Duodenal mucosa (tissue), 2 donors: ENCODE results near the gene NEU4.

Experiments used
- H3K27ac ChIP-seq: one replicate; pipeline ENCODE4 v1.7.0; 2013; ENCODE audit warnings: low read depth, low read length
- H3K27me3 ChIP-seq, 2 donors: one replicate each; pipeline ENCODE4 v1.7.0; 2013; ENCODE audit warnings: low read length in 2 of 2, control low read depth in 1 of 2; ENCODE audit not compliant: insufficient read depth in 2 of 2, control insufficient read depth in 1 of 2
- H3K36me3 ChIP-seq, 2 donors: one replicate each; pipeline ENCODE4 v1.7.0; 2013; ENCODE audit warnings: low read length in 2 of 2, control low read depth in 1 of 2; ENCODE audit not compliant: insufficient read depth in 2 of 2, control insufficient read depth in 1 of 2
- H3K4me1 ChIP-seq, 2 donors: one replicate each; pipeline ENCODE4 v1.7.0; 2013; ENCODE audit warnings: low read length in 2 of 2, control low read depth in 1 of 2; ENCODE audit not compliant: insufficient read depth in 2 of 2, control insufficient read depth in 1 of 2
- H3K4me3 ChIP-seq, 2 donors: one replicate each; pipeline ENCODE4 v1.7.0; 2013; ENCODE audit warnings: low read length in 2 of 2, low read depth in 1 of 2
- H3K9ac ChIP-seq, 2 donors: one replicate each; pipeline ENCODE4 v1.7.0; 2013; ENCODE audit warnings: low read length in 2 of 2, low read depth in 1 of 2
- H3K9me3 ChIP-seq, 2 donors: one replicate each; pipeline ENCODE4 v1.7.0; 2013; ENCODE audit warnings: low read length in 2 of 2, control low read depth in 1 of 2; ENCODE audit not compliant: control insufficient read depth in 1 of 2

Gene NEU4

DNA sequence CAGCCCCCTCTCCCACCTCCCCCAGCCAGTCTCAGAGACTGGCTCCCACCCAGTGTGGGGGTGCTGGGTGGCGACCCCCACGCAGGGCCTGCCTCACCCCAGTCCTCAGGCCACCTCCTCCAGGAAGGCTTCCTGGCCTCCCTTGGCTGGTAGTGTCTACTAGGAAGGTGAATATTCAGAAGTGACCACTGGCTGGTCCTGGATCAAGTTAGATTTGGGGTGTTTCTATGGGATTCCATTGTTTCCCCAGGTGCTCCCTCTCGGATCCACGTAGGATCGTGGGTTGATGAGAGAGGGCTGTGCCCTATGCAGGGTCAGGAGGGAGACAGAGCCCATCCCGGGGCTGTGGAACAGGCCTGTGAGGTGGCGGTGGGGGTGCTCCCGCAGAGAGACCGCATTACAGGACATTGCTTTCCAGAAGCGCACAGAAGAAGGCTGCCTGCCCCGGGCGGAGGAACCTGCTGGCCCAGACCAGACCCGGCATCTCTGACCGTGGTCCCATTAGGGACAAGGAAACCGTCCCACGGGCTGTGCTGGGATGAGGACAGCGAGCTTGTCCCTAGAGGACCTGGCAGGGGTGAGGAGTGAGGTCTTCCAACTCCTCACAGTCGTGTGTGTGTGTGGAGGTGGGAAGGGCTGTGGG lies 46.4 kb downstream of the NEU4 start:
- Histone ChIP-seq H3K9me3 (no peaks in the 10 kb centered on the region), H3K27ac (no peak overlapping the region), H3K36me3 (no peaks in the 10 kb centered on the region), H3K27me3 (no peaks in the 10 kb centered on the region), H3K9ac (no peak overlapping the region), H3K4me1 (peaks cover 5 to 13% of the 10 kb centered on the region in 2 donors), H3K4me3 (no peak overlapping the region)

DNA sequence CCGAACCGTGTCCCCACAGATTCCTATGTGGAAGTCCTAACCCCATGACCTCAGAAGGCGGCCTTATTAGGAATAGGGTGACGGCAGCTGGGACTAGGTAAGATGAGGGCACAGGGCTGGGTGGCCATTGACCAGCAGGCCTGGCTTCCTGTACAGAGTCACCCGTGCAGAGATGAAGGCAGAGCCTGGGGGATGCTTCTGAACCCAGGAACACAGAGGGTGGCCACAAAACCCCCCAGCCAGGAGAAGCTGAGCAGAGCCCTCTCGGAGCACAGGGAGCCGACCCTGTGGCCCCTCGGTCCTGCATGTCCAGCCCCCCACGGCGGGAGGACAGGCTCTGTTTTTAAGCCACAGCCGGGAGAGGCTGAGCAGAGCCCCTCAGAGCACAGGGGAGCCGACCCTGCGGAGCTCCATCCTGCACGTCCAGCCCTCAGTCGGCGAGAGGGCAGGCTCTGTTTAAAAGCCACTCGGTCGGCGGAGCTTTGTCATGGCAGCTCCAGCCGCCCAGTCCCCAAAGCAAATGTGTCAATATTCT lies 47.0 kb downstream of the NEU4 start:
- Histone ChIP-seq H3K36me3 (no peaks in the 10 kb centered on the region), H3K27ac (no peak overlapping the region), H3K9ac (no peak overlapping the region), H3K9me3 (no peaks in the 10 kb centered on the region), H3K4me3 (no peak overlapping the region), H3K4me1 (peaks cover 6 to 16% of the 10 kb centered on the region in 2 donors), H3K27me3 (no peaks in the 10 kb centered on the region)

DNA sequence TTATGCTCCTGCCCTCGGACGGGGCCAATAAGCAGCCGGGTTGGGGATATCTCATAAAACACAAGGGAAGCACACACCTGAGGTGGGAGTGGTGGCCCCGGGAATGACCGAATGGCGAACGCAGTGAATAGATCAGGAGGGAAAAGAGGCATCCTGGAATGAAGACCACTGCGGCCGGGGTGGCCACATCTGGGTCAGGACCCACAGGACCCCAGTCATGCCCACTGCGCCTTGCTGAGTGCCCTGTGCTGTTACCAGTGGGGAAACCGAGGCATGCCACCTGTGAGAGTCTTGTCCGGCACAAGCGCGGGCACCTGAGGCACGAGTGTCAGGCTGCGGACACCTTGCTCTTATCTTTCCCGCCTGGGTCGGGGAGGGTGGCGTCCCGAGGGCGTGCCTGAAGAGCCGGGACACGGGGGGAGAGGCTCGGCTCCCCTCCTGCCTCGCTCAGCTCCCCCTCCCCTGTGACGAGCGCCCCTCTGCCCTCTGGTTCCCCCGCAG lies 48.1 kb downstream of the NEU4 start:
- no peak overlapping the region for H3K27ac ChIP-seq
- H3K4me3 ChIP-seq: peak overlapping the region in 1 of 2 donors; percentile 36
- H3K36me3 ChIP-seq: no peaks in the 10 kb centered on the region
- H3K4me1 ChIP-seq: peaks cover 6 to 16% of the 10 kb centered on the region in 2 donors
- H3K9me3 ChIP-seq: no peaks in the 10 kb centered on the region
- H3K27me3 ChIP-seq: peaks cover 0 to 8% of the 10 kb centered on the region in 2 donors
- H3K9ac ChIP-seq: no peak overlapping the region

DNA sequence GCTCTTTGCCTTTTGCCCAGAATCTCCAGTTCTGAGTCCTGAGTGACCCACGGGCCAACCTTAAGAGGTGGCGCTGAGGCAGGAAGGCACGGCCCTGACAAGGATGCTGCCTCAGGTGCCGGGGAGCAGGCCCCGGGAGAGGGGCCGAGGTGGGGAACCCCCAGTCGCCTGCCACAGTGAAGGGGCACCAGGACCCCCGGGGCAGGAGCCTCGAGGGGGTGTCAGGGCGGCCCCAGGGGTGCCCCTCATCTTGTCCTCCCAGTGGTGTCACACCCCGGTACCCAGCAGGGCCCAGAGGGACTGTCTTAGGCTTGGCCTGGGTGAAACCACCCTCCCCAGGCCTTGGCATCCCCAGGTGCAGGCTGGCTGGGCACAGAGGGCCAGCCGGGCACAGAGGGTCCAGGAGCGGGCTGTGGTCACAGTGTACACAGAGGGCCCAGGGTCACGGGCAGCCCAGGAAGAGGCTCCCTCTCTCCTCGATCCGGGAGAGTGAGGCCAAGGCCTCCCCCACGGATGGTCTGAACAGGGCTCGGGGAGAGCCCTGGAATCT lies 48.7 kb downstream of the NEU4 start:
- Histone ChIP-seq H3K27ac (no peak overlapping the region), H3K4me1 (peaks cover 6 to 16% of the 10 kb centered on the region in 2 donors), H3K36me3 (no peaks in the 10 kb centered on the region), H3K9me3 (no peaks in the 10 kb centered on the region), H3K27me3 (peaks cover 0 to 9% of the 10 kb centered on the region in 2 donors), H3K9ac (no peak overlapping the region), H3K4me3 (peak overlapping the region in 1 of 2 donors; percentile 36)

DNA sequence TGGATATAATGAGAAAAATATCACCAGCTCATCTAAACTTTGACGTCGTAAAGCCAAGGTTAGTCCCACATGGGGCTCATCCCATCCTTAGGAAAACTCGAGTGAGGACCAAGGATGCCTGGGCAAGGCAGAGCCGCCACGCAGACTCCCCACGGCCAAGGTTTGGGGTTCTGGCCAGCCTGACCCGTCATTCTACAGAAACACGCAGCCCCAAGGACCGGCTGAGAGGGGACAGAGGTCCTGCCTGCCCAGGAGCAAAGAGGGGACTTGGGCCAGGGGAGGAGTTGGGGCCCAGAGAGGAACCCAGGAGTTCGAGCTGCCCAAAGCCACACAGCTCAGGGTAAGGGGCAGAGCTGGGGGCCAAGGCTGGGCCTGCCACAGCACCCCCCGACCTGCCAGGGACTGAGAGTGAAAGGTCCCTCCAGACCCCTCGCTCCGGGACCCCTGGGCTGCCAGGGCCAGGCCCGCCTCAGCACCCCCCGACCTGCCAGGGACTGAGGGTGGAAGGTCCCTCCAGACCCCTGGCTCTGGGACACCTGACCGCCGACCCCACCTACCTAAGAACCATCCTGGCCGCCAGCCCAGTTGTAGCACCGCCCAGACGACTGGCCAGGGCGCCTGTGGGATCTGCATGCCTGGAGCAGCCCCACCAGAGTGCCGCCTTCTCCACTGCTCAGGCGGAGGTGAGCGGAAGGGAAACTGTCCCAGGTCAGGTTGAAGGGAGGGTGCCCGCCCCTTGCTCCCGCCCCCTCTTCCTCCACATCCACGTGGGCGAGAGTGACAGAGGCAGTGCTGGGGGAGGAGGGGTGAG lies 49.4 kb downstream of the NEU4 start, which contains the start of gene PDCD1:
PDCD1 (minus strand) TSS at position 689 of the 811 bp plus-strand sequence; CDS start at position 633, 56 bp downstream.
- peaks cover 10 to 16% of the 10 kb centered on the region in 2 donors for H3K4me1 ChIP-seq
- no peaks in the 10 kb centered on the region for H3K36me3 ChIP-seq
- no peak within 1 kb of the TSS for H3K27ac ChIP-seq
- H3K9ac ChIP-seq: peak within 1 kb of the TSS; percentile 32 to 45
- peak within 1 kb of the TSS; percentile 48 to 50 for H3K4me3 ChIP-seq
- H3K9me3 ChIP-seq: no peaks in the 10 kb centered on the region
- H3K27me3 ChIP-seq: peaks cover 0 to 16% of the 10 kb centered on the region in 2 donors

DNA sequence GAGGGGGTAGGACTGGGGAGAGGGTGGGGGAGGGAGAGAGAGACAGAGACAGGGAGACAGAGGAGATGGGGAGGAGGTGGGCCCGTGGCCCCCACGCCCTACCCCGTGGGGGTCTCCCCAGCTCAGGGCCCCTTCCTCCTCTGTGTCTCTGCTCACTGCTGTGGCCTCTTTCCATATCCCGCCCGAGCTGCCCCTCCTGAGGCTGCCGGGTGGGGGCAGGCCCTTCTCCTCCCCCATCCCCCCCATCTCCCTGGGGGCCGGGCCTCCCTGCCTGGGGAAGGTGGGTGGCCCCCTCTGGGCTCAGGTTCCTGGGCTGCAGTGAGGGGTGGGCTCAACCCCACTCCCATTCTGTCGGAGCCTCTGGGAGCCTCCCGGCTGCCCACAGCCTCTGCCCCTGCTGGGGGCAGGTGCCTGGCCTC lies 50.0 kb downstream of the NEU4 start:
- H3K36me3 ChIP-seq: no peaks in the 10 kb centered on the region
- peaks cover 11 to 16% of the 10 kb centered on the region in 2 donors for H3K4me1 ChIP-seq
- peak overlapping the region; percentile 32 to 45 for H3K9ac ChIP-seq
- peak overlapping the region in 1 of 2 donors; percentile 50 for H3K4me3 ChIP-seq
- no peak overlapping the region for H3K27ac ChIP-seq
- peaks cover 0 to 19% of the 10 kb centered on the region in 2 donors for H3K27me3 ChIP-seq
- no peaks in the 10 kb centered on the region for H3K9me3 ChIP-seq

DNA sequence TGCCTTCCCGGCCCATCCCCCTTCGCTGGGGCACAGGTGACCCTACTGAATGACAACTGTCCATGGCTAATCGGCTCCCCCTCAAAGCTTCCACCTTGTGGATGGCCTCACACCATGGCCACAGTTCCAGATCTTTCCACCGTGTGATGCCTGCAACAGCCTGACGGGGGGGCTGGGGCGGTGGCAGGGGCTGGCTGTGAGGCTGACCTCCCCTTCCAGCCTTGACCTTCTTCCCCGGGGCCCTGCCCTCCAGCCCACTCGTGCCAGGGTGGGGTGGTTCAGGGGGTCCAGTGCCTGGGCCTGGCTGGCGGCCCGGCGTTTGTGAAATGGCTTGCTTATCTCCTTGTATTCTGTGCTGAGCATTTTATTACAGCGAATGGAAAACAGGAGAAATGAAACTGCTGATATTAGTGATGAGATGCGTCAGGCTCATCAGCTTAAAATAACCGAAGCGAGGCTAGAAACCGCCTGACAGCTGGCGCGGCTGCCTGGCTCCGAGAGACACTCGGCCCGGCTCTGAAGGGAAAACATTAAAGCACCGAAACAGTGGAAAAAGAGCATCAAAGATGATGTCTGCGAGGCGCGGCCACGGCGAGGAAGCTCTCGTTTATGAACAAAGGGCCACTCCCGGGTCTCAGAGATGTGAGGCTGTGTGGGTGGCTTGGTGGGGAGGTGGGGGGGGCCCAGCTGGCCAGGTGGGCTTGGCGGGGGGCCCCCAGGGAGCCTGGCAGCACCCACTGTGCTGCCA lies 50.6 kb downstream of the NEU4 start:
- peaks cover 11 to 16% of the 10 kb centered on the region in 2 donors for H3K4me1 ChIP-seq
- peak overlapping the region; percentile 48 to 50 for H3K4me3 ChIP-seq
- peaks cover 0 to 24% of the 10 kb centered on the region in 2 donors for H3K27me3 ChIP-seq
- H3K36me3 ChIP-seq: no peaks in the 10 kb centered on the region
- no peak overlapping the region for H3K27ac ChIP-seq
- no peaks in the 10 kb centered on the region for H3K9me3 ChIP-seq
- H3K9ac ChIP-seq: peak overlapping the region; percentile 32 to 45

DNA sequence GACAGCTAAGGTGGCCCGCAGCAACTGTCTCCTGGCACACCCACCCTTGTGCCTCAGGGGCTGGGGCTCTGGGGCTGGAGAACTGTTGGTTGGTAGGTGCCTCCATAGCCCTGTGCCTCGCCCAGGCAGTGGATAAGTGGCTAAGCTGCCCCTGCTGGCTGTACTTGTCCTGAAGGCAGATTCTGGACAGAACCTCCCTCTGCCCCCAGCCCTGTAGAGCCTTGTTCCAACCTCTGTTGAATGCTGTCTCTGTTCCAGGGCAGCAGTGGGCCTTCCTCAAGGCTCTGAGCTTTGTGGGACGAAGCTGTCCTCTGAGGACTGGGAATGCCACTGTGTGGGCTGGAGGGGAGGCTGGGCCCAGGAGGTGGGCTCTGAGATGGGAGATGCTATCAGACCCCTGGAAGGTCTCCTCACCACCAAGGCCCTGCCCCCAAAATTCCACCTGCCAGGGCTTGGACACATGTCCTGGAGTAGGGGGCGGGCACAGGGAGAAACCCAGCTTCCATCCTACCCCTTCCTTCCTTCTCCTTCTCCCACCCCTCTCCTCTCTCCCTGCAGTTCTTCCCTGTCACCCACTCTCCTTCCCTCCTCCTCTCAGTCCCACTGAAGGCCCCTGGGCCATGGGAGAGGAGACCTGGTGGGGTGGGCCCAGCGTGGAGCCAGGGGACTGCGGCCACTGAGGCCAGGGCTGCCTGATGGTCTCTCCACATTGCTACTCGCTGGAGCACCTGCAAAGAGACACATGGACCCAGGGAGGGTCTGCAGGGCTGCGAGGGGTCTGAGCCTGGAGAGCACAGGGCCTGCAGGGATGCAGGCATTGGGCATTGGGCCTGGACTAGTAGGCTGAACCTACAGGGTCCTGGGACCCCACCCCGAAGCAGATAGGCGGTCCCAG lies 51.4 kb downstream of the NEU4 start:
- peaks cover 2 to 32% of the 10 kb centered on the region in 2 donors for H3K27me3 ChIP-seq

DNA sequence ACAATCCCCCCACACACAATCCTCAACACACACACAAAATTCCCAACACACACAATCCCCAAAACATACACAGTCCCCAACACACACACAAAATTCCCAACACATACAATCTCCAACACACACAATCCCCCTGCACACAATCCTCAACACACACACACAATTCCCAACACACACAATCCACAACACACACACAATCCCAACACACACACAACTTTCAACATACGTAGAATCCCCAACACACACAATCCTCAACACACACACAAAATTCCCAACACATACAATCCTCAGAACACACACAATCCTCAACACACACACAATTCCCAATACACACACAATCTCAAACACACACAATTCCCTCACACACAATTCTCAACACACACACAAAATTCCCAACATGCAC lies 52.3 kb downstream of the NEU4 start:
- Histone ChIP-seq H3K36me3 (no peaks in the 10 kb centered on the region), H3K4me3 (no peak overlapping the region), H3K4me1 (peaks cover 11 to 16% of the 10 kb centered on the region in 2 donors), H3K9ac (no peak overlapping the region), H3K27me3 (peaks cover 3 to 38% of the 10 kb centered on the region in 2 donors), H3K27ac (no peak overlapping the region), H3K9me3 (no peaks in the 10 kb centered on the region)

More for the DNA sequence above, 51.4 kb downstream of the NEU4 start:
- no peak overlapping the region for H3K27ac ChIP-seq
- H3K4me3 ChIP-seq: peak overlapping the region; percentile 5 to 50
- H3K36me3 ChIP-seq: no peaks in the 10 kb centered on the region
- H3K9me3 ChIP-seq: no peaks in the 10 kb centered on the region
- peak overlapping the region in 1 of 2 donors; percentile 45 for H3K9ac ChIP-seq
- peaks cover 11 to 16% of the 10 kb centered on the region in 2 donors for H3K4me1 ChIP-seq
